ENCODE data around the gene CAMK1D.

Gene CAMK1D

DNA sequence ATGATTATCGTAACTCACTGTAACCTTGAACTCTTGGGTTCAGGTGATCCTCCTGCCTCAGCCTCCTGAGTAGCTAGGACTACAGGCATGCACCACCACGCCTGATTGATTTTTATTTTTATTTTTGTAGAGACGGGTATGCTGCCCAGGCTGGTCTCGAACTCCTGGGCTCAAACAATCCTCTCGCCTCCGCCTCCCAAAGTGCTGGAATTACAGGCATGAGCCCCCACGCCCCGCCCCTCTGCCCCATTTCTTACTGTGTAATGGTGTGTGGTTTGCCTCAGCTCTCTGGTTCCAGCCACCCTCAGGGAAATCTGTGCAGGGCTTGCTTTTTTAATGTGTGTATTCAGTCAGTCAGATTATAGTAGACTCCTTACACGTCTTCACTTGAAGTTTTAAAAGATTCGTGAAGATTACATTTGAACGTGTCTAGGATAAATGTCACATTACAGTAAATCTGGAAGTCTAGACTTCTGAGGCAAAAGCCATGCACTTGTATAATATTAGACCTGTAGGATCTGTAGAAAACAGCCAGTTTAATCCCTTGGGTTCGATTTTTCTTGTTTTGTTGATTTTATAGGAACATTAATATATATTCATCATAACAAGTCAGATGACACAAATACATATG is 276.2 kb downstream of the CAMK1D start:
- DNase-seq (ENCODE audit: low read depth in 3 of 3), result no peak

DNA sequence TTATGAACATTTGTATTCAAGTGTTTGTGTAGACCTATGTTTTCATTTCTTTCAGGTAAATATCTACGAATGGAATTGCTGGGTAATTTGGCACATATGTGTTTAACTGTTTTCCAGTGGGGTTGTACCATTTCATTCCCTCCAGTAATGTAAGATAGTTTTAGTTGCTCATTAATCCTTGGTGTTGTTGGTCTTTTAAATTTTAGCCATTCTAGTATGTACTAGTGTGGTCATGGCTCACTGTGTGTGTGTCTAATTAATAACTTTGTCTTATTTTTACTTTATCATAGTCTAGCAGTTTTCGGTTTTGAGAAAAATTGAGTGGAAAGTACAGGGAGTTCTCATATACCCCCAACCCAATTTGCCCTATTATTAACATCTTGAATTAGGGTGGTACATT is 278.8 kb downstream of the CAMK1D start:
- no peak for DNase-seq (ENCODE audit: low read depth in 3 of 3)

DNA sequence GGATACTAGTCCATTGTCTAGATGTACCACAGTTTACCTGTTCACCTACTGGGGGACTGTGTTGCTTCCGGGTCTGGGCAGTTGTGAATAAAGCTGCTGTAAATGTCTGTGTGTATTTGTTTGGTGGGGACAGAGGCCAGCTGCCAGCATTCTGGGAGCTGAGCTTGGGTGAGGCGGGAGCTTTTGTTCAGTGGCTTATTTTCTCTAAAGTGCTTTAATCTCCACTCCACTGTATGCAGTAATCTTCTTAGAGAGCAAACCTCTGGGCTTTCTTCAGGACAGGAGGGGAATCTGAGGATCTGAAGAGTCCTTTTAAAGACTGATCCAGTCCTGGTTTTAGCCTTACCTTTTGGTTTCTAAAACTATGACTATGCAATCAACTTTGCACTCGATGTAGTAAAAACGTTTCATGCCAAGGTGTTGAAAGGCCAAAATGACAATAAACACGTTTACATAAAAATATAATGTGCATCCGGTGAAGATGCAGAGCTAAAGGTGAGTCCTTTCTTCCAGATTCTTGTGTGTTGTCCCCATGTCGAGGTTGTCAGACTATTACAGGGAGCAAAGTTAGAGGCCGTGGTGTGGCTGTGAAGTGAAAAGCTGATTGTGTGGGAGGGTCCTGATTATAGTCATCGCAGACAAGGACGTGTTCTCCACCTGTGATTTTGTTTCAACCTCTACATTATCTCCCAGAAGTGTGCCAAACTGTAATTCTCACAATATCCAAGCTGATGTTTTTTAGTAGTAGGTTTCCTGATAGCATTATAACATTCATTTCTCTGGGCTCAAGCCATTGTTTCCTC is 279.8 kb downstream of the CAMK1D start:
- no peak for DNase-seq (ENCODE audit: low read depth in 3 of 3)

- no peak for DNase-seq (ENCODE audit: low read depth in 3 of 3)
Observed at GRCh38 chr10:12629767-12630165, 280.4 kb downstream of the CAMK1D start.

DNA sequence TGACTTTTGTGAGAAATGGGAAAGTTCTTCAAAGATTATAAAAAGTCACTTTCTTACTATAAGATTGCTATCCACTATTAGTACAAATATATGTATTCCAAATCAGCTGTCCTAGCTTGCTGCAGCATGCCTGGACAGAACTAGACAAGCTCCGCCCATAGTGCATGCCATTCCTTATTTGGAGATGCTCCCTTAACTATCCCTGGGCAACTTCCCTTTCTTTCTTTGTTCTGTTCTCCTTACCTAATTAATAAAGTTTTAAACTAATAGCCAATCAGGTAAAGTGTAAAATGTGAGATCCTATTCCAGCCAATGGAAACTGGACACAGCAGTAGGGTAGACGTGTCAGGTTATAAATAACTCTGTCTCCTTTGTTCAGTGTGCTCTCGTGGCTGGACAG is 281.9 kb downstream of the CAMK1D start:
- no peak for DNase-seq (ENCODE audit: low read depth in 3 of 3)

DNA sequence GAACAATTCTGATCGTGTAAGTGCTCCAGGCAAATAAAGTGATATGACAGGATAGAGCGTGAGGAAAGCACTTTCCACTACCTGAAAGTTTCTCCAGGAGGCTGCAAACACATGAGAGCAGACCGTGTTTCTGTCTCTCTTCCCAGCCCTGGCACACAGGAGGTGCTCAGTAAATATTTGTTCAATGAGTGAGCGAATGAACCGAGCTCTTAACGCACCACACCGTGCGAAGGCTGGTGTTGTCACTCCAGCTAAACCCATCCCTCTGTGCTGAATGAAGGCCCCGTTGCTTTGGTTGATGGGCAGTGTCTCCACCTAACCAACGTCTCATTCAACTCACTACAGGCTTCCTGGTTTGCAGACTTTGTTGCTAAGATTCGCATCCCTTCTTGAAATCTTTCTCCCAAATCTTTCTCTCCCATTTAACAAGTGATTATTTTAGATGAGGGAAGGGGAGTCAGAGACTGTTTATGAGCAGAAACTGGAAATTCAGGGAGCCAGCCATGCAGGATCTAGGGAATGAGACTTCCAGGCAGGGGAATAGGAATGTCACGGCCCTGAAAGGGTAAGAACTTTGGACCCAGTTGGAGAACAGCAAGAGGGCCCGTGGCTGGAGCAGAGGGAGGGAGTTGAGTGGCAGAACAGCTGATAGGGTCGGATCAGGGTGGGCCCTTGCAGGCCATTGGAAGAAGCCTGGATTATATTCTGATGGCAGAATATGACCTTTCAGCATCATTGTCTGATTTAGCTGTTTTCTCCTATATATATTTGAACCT is 282.6 kb downstream of the CAMK1D start:
- no peak for DNase-seq (ENCODE audit: low read depth in 3 of 3)

GRCh38 chr10:12633776-12634620 is 284.7 kb downstream of the CAMK1D start:
- DNase-seq (ENCODE audit: low read depth in 3 of 3), result no peak

- DNase-seq (ENCODE audit: low read depth in 3 of 3), result no peak
Observed at GRCh38 chr10:12634621-12634931, 285.2 kb downstream of the CAMK1D start.

GRCh38 chr10:12635127-12635541 is 285.8 kb downstream of the CAMK1D start:
- DNase-seq (ENCODE audit: low read depth in 3 of 3), result peak in 1 of 3 experiments; percentile 30

DNA sequence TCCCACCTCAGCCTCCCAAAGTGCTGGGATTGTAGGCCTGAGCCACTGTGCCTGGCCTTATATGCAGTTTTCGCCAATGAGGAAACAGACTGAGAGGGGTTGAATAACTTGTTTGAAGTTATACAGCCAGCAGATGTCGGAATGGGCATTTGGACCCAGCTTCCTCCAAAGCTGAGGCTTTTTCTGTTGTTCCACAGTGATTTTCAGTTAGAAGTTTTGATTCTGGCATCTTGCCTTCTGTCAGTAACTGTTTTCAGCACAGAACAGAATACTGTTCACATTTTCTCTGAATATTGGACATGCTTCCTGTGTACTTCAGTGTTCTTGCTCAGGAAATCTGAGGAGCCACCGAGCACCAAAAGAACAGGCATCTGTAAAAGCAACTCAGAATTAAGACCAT is 287.2 kb downstream of the CAMK1D start:
- DNase-seq (ENCODE audit: low read depth in 3 of 3), result no peak

- no peak for DNase-seq (ENCODE audit: low read depth in 3 of 3)
Observed at GRCh38 chr10:12637649-12638048, 288.3 kb downstream of the CAMK1D start.

GRCh38 chr10:12638103-12638502 is 288.8 kb downstream of the CAMK1D start:
- peak in 1 of 3 experiments; percentile 20 for DNase-seq (ENCODE audit: low read depth in 3 of 3)

GRCh38 chr10:12638781-12639180 is 289.4 kb downstream of the CAMK1D start:
- no peak for DNase-seq (ENCODE audit: low read depth in 3 of 3)

GRCh38 chr10:12639996-12640944 is 290.9 kb downstream of the CAMK1D start:
- DNase-seq (ENCODE audit: low read depth in 3 of 3), result no peak

DNA sequence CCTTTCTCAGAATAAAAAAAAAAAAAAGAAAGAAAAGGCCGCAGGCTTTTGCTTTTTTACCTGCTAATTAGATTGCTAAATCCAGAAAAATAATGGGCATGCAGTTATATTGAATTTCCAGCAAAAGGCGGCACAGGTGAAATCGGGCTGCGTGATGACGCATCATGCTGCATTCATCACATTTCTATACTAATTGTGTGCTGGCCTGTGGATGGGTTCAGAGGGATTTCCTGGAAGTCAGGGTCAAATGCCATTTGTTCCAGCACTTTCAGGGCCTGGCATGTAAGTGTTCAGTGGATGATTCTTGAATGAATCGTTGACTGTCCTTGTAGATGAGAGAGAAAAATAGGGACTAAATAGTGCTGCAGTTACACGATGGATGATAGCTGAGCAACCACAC is 292.7 kb downstream of the CAMK1D start:
- no peak for DNase-seq (ENCODE audit: low read depth in 3 of 3)

DNA sequence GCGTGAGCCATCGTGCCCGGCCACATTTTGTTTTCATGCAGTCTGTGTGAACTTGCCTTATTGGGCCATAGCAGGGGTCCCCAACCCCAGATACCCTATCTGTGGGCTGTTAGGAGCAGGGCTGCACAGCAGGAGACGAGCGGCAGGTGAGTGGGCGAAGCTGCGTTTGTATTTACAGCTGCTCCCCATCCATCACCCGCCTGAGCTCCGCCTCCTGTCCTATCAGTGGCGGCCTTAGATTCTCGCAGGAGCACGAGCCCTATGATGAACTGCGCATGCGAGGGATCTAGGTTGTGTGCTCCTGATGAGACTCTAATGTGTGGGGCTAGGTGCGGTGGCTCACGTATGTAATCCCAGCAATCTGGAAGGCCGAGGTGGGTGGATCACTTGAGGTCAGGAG is 293.9 kb downstream of the CAMK1D start:
- DNase-seq (ENCODE audit: low read depth in 3 of 3), result no peak

- DNase-seq (ENCODE audit: low read depth in 3 of 3), result no peak
Observed at GRCh38 chr10:12644380-12645144, 295.2 kb downstream of the CAMK1D start.

GRCh38 chr10:12645449-12645848 is 296.1 kb downstream of the CAMK1D start:
- no peak for DNase-seq (ENCODE audit: low read depth in 3 of 3)

DNA sequence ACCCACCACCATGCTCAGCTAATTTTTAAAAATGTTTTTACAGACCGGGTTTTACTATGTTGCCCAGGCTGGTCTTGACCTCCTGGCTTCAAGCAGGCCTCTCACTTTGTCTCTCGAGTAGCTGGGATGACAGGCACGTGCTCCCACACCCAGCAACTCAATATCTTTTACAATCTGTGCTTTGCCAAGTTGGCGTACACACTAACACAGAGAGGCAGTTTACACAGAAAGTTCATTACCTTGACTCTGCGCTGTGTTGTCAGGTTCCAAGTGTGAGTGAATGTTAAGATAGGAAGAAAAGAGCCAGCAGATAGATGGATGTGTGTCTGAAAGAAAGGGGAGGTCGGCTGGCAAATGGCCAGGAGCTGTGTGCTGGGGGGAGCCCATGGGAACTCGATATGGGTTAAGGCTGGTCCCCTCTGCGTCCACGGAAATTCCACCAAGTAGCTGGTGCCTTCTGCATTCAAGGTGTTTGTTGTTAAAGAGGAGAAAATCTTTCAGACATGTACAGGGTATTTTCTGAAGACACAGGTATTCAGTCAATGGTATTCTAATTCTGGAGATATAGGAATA is 299.8 kb downstream of the CAMK1D start:
- no peak for DNase-seq (ENCODE audit: low read depth in 3 of 3)

DNA sequence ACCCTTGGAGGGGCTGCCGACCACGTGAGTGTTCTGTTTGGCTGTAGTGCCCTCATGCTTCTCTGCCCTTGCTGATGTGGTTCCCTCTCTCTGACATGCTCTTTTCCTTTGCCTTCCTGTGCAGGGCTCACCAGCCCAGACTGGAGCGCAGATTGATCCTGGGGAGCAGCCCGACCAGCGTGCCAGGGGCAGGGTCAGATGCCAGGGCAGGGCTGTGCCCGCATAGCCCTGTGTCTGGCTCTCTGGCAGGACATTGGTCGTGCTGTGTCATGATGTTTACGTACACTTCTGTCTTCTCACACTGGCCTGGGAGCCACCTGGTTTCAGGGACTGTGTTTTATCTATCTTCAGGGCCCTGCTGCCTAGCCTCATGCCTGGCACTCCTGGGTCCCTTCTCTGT is 300.8 kb downstream of the CAMK1D start:
- DNase-seq (ENCODE audit: low read depth in 3 of 3), result no peak

Data from stimulated activated CD4-positive, alpha-beta T cell treated with anti-CD3 and anti-CD28 coated beads, TNF-alpha, amount 100 ng/mL, for 24 hours (primary cell).